HCT116 (cell line): ENCODE measurements around the gene PTPDC1. TPM values are rescaled to one million over a fixed set of nuclear protein-coding genes. Genes with fewer than 3 reads are reported as not detected.

Experiments
- ATAC-seq: fragments of 200-7000 bp; cut with Tn5 transposase; 2 replicates; pipeline ENCODE4 v1.9.1; 2020; ENCODE audit warnings: mild to moderate bottlenecking, moderate library complexity
- BruUV-seq: library from RNA; stranded (reverse); fragments of 400-500 nt; replicated peaks from 2 replicates; lab custom pipeline; 2021; lab: Mats Ljungman, UMichigan
- CTCF ChIA-PET: fragments of 300-600 bp; sonication (Branson Sonifier 250); formaldehyde crosslinking; loops from one replicate; lab custom pipeline; 2021; ENCODE audit warnings: antibody characterized with exemption; lab: Charles Lee
- POLR2A ChIA-PET: fragments of 300-600, 350-600 bp; sonication (Branson Sonifier 250); formaldehyde crosslinking; loops from one replicate; lab custom pipeline; 2021; ENCODE audit warnings: antibody characterized with exemption; lab: Charles Lee
- RAD21 ChIA-PET, 2 experiments: fragments of 300-600 bp; sonication (Branson Sonifier 250); formaldehyde crosslinking; loops; one replicate each; lab custom pipeline; 2023; ENCODE audit warnings: low total read pairs in 2 of 2; ENCODE audit not compliant: uncharacterized antibody in 2 of 2, unreplicated experiment in 2 of 2, low non-redundant PET in 1 of 2; lab: Charles Lee
- DNase-seq: peaks from one replicate; pipeline ENCODE4 v3.0.0-alpha.2; 2010; ENCODE audit warnings: low read depth, low spot score
- H2AFZ ChIP-seq: fragments of 200-600 bp; shearing (Covaris generic), sonication (generic); 2 replicates; pipeline ENCODE4 v1.6.1; 2017; ENCODE audit warnings: low read depth, mixed run types, mixed read lengths, antibody characterized with exemption, low read length; ENCODE audit not compliant: poor library complexity, severe bottlenecking
- H3K27ac ChIP-seq: 2 replicates; pipeline ENCODE4 v1.5.1; 2012; ENCODE audit warnings: low read depth, low read length
- H3K27me3 ChIP-seq: fragments of 200-600 bp; sonication (generic); 2 replicates; pipeline ENCODE4 v1.6.1; 2016; ENCODE audit warnings: mixed run types, low read length, mixed read lengths; ENCODE audit not compliant: insufficient read depth
- H3K36me3 ChIP-seq, 2 experiments: fragments of 200-500 bp in 1 of 2; fragments of 200-600 bp in 1 of 2; sonication (Bioruptor generic) in 1 of 2; sonication (generic) in 1 of 2; 2 replicates each; pipeline versions ENCODE4 v1.5.1 to v1.6.1; 2014 to 2016; ENCODE audit warnings: low read length in 2 of 2, inconsistent platforms in 1 of 2, mixed read lengths in 1 of 2, mixed run types in 1 of 2; ENCODE audit not compliant: insufficient read depth in 2 of 2, control insufficient read depth in 1 of 2
- H3K4me1 ChIP-seq, 2 experiments: fragments of 200-600 bp in 1 of 2; sonication (generic) in 1 of 2; 2 replicates each; pipeline versions ENCODE4 v1.5.1 to v1.6.1; 2012 to 2017; ENCODE audit warnings: low read length in 2 of 2, inconsistent platforms in 1 of 2, mild to moderate bottlenecking in 1 of 2, mixed read lengths in 1 of 2, mixed run types in 1 of 2, moderate library complexity in 1 of 2; ENCODE audit not compliant: insufficient read depth in 2 of 2, control insufficient read depth in 1 of 2
- H3K4me2 ChIP-seq: fragments of 200-600 bp; sonication (generic); 2 replicates; pipeline ENCODE4 v1.6.1; 2017; ENCODE audit warnings: mixed run types, low read length, mixed read lengths
- H3K4me3 ChIP-seq, 2 experiments: fragments of 200-600 bp in 1 of 2; sonication (generic) in 1 of 2; replicated peaks in 1 of 2; 2 replicates each; pipeline ENCODE4 v1.5.1; 2011 to 2016; ENCODE audit warnings: low read length in 2 of 2, control low read depth in 1 of 2, low read depth in 1 of 2, mild to moderate bottlenecking in 1 of 2, mixed read lengths in 1 of 2, mixed run types in 1 of 2
- H3K79me2 ChIP-seq: fragments of 200-600 bp; sonication (generic); 2 replicates; pipeline ENCODE4 v1.6.1; 2017; ENCODE audit warnings: mild to moderate bottlenecking, mixed run types, low read length, moderate library complexity, mixed read lengths; ENCODE audit not compliant: insufficient read depth
- H3K9ac ChIP-seq: fragments of 200-600 bp; sonication (generic); 2 replicates; pipeline ENCODE4 v1.6.1; 2016; ENCODE audit warnings: low read length, mixed read lengths
- H3K9me2 ChIP-seq: fragments of 200-600 bp; sonication (generic), shearing (Covaris generic); 2 replicates; pipeline ENCODE4 v1.6.1; 2017; ENCODE audit warnings: mixed run types, mild to moderate bottlenecking, moderate library complexity; ENCODE audit not compliant: insufficient read depth
- H3K9me3 ChIP-seq, 2 experiments: fragments of 200-500 bp in 1 of 2; fragments of 200-600 bp in 1 of 2; sonication (Bioruptor generic) in 1 of 2; sonication (generic) in 1 of 2; 2 replicates each; pipeline ENCODE4 v1.6.1; 2014 to 2017; ENCODE audit warnings: low read length in 2 of 2, mixed read lengths in 2 of 2, inconsistent platforms in 1 of 2, low read depth in 1 of 2, mild to moderate bottlenecking in 1 of 2, mixed run types in 1 of 2, moderate library complexity in 1 of 2; ENCODE audit not compliant: control insufficient read depth in 1 of 2, insufficient read depth in 1 of 2
- H4K20me1 ChIP-seq: fragments of 200-600 bp; sonication (generic), shearing (Covaris generic); 2 replicates; pipeline ENCODE4 v1.6.1; 2017; ENCODE audit warnings: mixed run types, mild to moderate bottlenecking, moderate library complexity; ENCODE audit not compliant: insufficient read depth
- CBX3 ChIP-seq: IDR thresholded peaks from 2 replicates; pipeline ENCODE4 v1.6.1; 2012; ENCODE audit warnings: low read depth
- EGR1 ChIP-seq: IDR thresholded peaks from 2 replicates; pipeline ENCODE4 v1.6.1; 2012; ENCODE audit warnings: low read depth
- EZH2phosphoT487 ChIP-seq: fragments of 200-600 bp; IDR thresholded peaks from 2 replicates; pipeline ENCODE4 v1.6.1; 2018; ENCODE audit warnings: antibody characterized with exemption, borderline replicate concordance
- FOSL1 ChIP-seq: IDR thresholded peaks from 2 replicates; pipeline ENCODE4 v1.6.1; 2012; ENCODE audit warnings: low read depth
- JUND ChIP-seq: IDR thresholded peaks from 2 replicates; pipeline ENCODE4 v1.6.1; 2012
- POLR2A ChIP-seq: IDR thresholded peaks from 2 replicates; pipeline ENCODE4 v1.7.0; 2011; ENCODE audit warnings: borderline replicate concordance; ENCODE audit not compliant: insufficient read depth, insufficient read length; ENCODE audit errors: extremely low read depth
- POLR2AphosphoS5 ChIP-seq: IDR thresholded peaks from 2 replicates; pipeline ENCODE4 v1.6.1; 2011; ENCODE audit warnings: mild to moderate bottlenecking, low read depth, low read length, moderate library complexity
- RAD21 ChIP-seq: IDR thresholded peaks from 2 replicates; pipeline ENCODE4 v1.6.1; 2012; ENCODE audit warnings: low read depth, mild to moderate bottlenecking
- SP1 ChIP-seq: IDR thresholded peaks from 2 replicates; pipeline ENCODE4 v1.6.1; 2012; ENCODE audit warnings: low read depth
- SRF ChIP-seq: IDR thresholded peaks from 2 replicates; pipeline ENCODE4 v1.6.1; 2012; ENCODE audit warnings: low read depth
- TCF7L2 ChIP-seq: IDR thresholded peaks from 2 replicates; pipeline ENCODE4 v1.7.0; 2011; ENCODE audit warnings: borderline replicate concordance, inconsistent platforms; ENCODE audit not compliant: insufficient read depth, insufficient read length; ENCODE audit errors: extremely low read depth
- YY1 ChIP-seq: IDR thresholded peaks from 2 replicates; pipeline ENCODE4 v1.6.1; 2011; ENCODE audit warnings: low read length, low read depth, moderate library complexity, mild to moderate bottlenecking; ENCODE audit not compliant: insufficient replicate concordance; ENCODE audit errors: extremely low read depth
- intact Hi-C: fragments of 100-400 bp; cut with micrococcal nuclease; formaldehyde crosslinking; loops from 2 replicates; pipeline ENCODE4 v1.10.0; 2022
- total RNA-seq: library from RNA; stranded (reverse); gene quantifications from one replicate; pipeline ENCODE4 v1.2.1, GENCODE V29; 2021; ENCODE audit not compliant: unreplicated experiment
- TF ChIP-seq, protein P1 (sequence below): IDR thresholded peaks from 2 replicates; pipeline ENCODE4 v1.6.1; 2012; ENCODE audit warnings: low read depth
- TF ChIP-seq, protein P2 (sequence below): IDR thresholded peaks from 2 replicates; pipeline ENCODE4 v1.6.1; 2011; ENCODE audit warnings: mild to moderate bottlenecking, low read length, moderate library complexity; ENCODE audit not compliant: insufficient replicate concordance; ENCODE audit errors: extremely low read depth
- TF ChIP-seq, protein P3 (sequence below): IDR thresholded peaks from 2 replicates; pipeline ENCODE4 v1.6.1; 2012
- TF ChIP-seq, protein P4 (sequence below): IDR thresholded peaks from 2 replicates; pipeline ENCODE4 v1.6.1; 2012

PTPDC1 gene
- total RNA-seq, 1 experiment from 2014 or later, result 12.7 TPM

DNA sequence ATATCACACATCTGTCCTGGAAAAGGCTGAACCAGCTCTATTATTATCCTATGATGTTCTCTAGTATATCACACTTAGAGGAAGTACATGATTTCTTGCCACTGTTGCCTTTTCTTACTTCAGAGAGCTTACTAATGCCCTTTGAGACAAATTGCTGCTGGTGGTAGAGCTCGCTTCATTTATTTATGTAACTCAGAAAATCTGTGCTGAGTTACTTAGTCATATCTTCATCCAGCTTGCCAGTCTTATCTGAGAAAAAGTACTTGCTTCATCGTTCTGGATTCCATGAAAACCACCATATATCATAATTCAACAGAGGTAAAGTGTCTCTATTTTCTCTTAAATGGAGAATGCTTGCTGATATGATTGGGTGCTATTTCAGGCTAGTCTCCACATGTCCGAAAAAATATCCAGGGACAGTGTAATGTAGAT lies 26.6 kb downstream of the PTPDC1 start:
- ChIA-PET RAD21 (no interaction called here), CTCF (no interaction called here), POLR2A (no interaction called here)
- Histone ChIP-seq H3K4me1 (no peaks in the 10 kb centered on the region), H2AFZ (no peak overlapping the region), H3K9ac (no peak overlapping the region), H3K27ac (no peak overlapping the region), H4K20me1 (no peaks in the 10 kb centered on the region), H3K4me2 (no peak overlapping the region), H3K79me2 (no peaks in the 10 kb centered on the region), H3K9me3 (no peaks in the 10 kb centered on the region), H3K9me2 (no peaks in the 10 kb centered on the region), H3K36me3 (no peaks in the 10 kb centered on the region), H3K4me3 (no peak overlapping the region), H3K27me3 (no peaks in the 10 kb centered on the region)
- intact Hi-C loops, result no loop called here
- no peak for TF ChIP-seq EGR1
- no peak for TF ChIP-seq TCF7L2
- no peak for TF ChIP-seq CBX3
- TF ChIP-seq, protein P1, sequence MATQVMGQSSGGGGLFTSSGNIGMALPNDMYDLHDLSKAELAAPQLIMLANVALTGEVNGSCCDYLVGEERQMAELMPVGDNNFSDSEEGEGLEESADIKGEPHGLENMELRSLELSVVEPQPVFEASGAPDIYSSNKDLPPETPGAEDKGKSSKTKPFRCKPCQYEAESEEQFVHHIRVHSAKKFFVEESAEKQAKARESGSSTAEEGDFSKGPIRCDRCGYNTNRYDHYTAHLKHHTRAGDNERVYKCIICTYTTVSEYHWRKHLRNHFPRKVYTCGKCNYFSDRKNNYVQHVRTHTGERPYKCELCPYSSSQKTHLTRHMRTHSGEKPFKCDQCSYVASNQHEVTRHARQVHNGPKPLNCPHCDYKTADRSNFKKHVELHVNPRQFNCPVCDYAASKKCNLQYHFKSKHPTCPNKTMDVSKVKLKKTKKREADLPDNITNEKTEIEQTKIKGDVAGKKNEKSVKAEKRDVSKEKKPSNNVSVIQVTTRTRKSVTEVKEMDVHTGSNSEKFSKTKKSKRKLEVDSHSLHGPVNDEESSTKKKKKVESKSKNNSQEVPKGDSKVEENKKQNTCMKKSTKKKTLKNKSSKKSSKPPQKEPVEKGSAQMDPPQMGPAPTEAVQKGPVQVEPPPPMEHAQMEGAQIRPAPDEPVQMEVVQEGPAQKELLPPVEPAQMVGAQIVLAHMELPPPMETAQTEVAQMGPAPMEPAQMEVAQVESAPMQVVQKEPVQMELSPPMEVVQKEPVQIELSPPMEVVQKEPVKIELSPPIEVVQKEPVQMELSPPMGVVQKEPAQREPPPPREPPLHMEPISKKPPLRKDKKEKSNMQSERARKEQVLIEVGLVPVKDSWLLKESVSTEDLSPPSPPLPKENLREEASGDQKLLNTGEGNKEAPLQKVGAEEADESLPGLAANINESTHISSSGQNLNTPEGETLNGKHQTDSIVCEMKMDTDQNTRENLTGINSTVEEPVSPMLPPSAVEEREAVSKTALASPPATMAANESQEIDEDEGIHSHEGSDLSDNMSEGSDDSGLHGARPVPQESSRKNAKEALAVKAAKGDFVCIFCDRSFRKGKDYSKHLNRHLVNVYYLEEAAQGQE, result no peak
- TF ChIP-seq JUND, result no peak
- no peak for TF ChIP-seq SP1
- TF ChIP-seq FOSL1, result no peak
- TF ChIP-seq EZH2phosphoT487, result no peak
- TF ChIP-seq, protein P2, sequence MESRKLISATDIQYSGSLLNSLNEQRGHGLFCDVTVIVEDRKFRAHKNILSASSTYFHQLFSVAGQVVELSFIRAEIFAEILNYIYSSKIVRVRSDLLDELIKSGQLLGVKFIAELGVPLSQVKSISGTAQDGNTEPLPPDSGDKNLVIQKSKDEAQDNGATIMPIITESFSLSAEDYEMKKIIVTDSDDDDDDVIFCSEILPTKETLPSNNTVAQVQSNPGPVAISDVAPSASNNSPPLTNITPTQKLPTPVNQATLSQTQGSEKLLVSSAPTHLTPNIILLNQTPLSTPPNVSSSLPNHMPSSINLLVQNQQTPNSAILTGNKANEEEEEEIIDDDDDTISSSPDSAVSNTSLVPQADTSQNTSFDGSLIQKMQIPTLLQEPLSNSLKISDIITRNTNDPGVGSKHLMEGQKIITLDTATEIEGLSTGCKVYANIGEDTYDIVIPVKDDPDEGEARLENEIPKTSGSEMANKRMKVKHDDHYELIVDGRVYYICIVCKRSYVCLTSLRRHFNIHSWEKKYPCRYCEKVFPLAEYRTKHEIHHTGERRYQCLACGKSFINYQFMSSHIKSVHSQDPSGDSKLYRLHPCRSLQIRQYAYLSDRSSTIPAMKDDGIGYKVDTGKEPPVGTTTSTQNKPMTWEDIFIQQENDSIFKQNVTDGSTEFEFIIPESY, result no peak
- no peak for TF ChIP-seq POLR2A
- TF ChIP-seq, protein P3, sequence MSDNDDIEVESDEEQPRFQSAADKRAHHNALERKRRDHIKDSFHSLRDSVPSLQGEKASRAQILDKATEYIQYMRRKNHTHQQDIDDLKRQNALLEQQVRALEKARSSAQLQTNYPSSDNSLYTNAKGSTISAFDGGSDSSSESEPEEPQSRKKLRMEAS, result no peak
- no peak for TF ChIP-seq RAD21
- no peak for TF ChIP-seq POLR2AphosphoS5
- TF ChIP-seq YY1, result no peak
- no peak for TF ChIP-seq SRF
- TF ChIP-seq, protein P4, sequence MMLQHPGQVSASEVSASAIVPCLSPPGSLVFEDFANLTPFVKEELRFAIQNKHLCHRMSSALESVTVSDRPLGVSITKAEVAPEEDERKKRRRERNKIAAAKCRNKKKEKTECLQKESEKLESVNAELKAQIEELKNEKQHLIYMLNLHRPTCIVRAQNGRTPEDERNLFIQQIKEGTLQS, result no peak
- no peak for ATAC-seq
- no peak for DNase-seq
- no TSS peak for BruUV-seq
